SK-N-DZ (cell line): ENCODE results near the gene COL23A1.

ENCODE experiments used
- DNase-seq: peaks from one replicate; pipeline ENCODE4 v3.0.0-alpha.2; 2015; ENCODE audit warnings: low spot score

Gene COL23A1

DNA sequence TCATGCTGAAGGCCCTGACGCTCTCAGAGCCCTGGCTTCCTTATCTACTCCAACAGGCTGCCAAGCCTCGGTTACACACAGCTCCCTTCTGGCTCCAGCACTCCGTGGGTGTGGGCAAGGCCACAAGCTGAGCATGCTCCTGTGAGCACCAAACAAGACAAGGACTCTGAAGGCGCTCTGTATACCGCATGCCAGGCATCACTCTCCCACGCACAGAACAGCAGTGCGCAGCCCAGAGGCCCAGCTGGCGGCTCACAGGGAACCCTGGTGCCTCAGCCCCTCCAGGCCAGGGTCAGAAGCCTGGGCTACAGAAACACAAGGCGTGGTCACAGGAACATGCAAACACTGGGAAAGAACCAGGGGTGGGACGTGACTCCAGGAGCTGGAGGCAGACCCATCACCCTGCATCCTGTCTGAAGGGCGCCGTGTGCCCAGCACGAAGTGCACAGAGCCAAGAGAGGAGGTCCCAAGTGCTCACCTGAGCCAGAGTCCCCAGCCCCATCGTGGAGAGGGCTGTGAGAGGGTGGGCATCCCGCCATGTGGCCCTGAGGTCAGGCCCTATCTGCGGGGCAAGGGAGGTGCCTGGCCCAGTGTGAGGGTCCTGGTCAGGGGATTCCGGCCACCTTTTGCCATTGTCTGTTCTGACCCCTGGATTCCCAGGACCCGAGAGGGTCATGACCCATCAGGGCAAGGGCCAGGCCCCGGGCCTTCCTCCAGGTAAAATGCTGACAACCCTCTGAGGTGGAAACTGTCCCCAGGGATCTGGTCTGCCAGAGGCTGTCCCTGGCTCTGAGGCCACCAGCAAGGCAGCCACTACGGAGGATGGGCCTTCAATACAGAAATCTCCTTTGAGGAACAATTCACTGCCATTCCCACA lies 54.7 kb downstream of the COL23A1 start:
- DNase-seq = no peak

DNA sequence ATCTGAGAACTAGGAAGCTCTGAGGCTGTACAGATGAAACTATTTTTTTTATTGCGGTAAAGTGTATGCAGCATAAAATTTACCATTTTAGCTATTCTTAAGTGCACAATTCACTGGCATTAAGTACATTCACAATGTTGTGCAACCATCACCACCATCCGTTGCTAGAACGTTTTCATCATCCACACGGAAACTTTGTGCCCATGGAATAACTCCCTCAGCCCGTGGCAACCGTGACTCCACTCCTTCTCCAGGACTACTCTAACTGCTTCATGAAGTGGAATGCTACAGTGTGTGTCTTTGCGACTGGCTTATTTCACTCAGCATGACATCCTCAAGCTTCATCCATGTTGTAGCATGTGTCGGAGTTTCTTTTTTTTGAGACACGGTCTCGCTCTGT lies 57.1 kb downstream of the COL23A1 start:
- no peak for DNase-seq

DNA sequence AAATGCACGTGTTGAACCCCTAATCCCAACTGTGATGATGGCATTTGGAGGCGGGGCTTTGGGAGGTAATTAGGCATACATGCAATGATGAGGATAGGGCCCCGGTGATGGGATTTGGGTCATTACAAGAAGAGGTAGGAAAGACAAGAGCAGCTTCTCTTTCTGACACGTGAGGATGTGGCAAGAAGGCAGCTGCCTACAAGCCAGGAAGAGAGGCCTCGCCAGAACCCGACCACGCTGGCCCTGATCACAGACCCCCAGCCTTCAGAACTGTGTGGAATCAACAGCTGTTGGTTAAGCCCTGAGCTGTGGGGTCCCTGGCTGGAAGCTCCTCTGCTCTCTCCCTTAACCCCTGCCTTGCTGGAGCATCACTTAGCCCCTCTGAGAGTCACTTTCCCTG lies 57.5 kb downstream of the COL23A1 start:
- DNase-seq = no peak

DNA sequence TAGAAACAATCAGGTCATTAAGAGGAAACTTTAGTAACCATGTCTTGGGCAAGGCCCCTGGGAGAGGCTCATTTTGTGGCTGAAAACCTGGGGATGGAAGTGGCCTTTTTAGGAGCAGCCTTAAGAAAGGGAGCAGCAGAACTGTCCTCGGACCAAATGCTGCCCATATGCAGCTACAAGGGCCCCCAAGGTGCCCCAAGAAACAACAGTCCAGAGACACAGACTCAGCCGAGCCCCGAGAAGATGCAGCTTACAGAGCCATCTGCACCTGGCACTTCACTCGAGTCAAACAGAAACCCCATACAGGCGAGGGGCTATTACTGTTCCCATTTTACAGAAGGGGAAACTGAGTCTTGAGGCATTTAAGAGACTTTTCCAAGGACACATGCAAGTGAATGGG lies 58.0 kb downstream of the COL23A1 start:
- no peak for DNase-seq

DNA sequence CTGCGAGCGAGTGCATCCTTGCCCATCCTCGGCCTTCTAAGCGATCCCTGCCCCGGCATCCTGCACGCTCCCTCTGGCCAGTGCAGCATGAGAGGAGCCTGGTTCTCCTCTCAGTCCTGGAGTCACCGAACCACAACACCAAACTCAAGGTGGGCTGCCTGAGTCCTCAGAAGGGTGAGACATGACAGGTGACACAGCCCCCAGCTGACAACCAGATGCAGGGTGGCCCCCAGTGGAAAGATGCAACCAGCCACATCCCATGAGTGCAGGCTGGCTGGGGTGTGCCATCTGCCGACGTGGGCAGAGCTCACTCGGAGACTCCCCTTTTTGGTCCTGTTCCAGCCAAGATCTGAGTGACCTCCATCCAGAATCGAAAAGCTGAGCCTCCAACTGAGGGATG lies 58.4 kb downstream of the COL23A1 start:
- DNase-seq = no peak

DNA sequence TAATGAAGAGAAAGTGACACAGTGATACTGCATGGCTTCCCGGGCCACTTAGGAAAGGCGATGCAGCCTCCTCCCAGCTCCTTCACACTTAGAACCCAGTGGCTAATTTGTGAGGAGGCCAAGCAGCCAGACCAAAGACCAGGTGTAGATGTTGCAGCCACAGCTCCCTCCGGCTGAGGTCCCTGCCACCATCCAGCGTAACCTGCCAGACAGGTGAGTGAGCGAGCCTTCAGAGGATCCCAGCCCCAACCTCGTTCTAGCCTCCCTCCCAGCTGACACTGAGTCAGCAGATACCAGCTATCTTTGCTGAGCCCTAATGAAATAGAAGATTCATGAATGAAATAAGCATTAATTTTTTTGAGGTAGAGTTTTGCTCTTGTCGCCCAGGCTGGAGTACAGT lies 59.7 kb downstream of the COL23A1 start:
- DNase-seq = no peak

DNA sequence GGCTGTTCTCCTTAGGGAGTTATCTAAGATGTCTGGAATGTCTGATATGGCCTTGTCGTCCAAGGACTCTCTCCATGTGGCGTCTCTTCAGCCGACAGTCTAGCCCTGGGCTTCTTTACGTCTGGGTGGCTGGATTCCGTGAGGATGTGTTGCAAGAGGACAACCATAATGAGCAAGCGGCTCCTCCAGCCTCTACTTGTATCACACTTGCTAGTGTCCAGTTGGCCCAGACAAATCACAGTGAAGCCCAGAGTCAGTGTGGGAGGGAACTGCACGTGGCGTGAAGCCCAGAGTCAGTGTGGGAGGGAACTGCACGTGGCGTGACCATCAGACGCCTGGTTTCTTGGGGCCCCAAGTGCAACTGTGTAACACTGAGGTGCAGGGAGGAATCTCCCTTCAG lies 61.1 kb downstream of the COL23A1 start:
- DNase-seq = no peak

DNA sequence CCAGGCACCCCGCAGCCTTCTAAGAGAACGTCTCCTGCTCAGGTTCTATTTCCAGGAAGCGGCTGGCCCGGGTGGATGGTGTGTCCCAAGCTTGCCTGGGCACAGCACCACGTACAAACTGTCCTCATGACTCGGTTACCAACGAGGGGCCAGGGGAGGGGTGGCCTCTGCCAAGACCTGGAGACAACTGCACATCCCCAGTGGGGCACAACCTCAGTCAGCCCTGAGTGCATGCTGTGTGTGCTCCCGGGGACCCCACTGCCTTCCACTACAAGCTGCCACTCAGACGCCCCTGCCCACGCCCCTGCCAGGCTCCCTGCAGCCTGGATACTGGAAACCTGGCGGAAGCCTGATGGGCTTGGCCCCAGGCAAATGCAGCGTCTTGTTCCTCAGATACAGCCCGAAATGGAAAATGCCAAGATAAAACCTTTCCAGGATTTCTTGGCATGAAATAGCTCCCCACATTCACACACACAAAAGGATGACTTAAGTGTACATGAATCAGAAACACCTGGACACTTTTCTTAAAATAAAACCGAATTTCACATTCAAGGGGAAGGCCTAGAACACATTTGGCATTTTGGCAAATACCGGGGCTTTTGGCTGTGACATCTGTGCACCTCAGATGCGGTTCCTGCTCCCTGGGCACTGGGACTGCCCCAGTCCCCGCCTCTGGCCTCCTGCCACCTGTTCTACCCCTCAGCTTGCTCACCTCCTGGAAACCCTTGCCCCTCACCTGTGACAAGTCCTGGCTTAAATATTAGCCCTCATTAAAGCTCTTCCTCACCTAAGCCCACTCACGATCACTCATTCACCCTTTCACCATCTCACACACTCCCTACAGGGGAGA lies 62.5 kb downstream of the COL23A1 start:
- no peak for DNase-seq

DNA sequence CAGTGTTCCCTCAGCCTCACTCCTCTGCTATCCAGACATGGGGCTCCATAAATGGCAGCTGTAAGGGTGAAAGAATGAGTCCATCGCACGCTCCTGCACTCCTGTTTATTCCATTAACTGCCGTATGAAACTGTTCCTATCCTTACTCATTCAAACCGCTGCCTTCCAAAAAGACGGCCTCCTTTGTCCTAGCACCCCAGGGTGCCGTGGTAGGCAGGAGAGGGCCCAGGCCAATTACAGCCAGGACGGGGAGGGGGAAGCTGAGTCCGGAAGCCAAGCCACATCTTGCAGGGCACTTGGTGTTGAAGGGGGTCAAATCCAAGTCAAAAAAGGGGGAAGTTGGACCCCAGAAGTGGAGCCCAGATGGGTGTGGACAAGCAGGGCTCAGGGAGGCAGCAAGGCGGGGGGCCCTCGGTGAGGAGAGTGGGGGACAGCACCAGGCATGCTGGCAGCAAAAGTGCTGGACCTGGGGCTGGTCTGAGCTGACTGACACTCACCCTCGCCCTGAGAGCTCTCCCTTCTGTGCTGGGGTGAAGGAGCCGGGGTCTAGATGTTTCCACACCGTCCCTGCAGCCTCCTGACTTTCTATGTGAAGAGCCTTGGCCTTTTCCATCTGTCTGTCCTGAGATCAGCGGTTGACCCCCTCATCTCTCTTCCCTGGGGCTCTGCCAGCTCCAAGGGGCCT lies 63.3 kb downstream of the COL23A1 start:
- DNase-seq = no peak

DNA sequence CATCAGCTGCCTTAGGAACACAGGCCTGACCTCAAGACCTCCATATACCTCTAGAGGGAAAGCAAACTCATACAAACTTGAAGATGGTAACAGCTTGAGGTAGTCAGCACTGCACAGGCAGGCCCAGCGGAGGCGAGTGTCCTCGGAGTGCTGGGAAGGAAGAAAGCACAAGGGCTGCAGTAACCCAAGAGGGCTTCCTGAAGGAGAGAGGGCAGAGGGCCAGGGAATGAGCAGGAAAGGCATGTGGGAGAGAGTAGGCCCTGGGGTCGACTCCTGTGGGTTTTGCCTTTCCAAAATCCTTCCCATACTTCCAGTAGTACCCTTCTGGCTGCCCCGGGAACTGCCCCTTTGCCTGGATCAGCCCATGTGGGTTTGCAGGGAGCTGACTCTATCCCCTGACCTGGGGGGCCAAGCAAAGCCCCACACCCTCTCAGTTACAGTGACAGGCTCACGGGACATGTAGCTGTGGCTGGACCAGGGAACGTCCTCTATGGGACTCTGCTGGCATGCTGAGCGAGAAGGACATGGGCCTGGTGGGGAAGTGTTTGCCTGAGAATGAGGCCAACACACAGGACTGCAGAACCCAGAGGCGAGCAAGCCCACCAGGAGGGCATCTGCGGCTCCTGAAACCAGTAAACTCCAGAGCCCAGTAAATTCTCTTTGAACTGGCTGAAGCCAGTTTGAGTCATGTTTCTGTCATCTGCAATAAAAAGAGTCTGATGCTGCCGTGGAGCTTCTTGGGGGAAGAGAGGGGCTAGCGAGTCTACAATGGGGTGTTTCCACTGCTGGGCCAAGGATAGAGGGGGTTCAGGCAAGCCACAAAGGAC lies 64.1 kb downstream of the COL23A1 start:
- DNase-seq = no peak

DNA sequence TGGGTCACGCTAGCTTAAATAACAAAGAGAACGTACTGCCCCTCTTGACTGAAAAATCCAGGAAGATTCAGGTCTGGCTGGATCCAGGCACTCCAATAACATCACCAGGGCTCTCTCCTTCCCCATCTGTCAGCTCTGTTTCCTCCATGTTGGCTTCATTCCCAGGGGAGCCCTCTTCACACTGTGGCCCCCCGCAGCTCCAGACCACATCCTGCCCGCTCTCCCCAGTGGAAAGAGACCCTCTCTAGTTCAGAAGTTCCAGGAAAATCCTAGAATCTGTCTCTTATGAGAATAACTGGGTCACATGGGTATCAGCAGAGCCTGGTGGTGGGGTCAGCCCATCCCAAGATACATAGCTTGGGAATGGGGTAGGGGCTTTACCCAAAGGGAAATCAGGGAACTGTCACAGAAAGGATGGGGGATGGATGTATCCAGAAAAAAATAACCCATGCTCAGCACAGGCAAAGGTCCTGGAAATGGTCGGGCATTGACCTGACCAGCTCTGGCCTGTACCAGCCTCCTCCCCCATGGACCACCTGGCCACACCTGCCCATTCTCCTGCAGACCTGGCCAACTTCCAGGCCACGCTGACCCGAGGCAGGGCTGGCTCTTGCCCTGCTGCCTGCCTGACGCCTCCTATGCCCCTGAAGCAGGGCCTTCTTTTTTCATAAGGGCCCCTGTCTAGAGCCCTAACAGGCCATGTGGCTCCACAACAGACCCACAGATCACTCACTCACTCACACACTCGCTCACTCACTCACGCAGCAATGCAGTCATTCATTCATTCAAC lies 65.9 kb downstream of the COL23A1 start:
- DNase-seq = no peak

DNA sequence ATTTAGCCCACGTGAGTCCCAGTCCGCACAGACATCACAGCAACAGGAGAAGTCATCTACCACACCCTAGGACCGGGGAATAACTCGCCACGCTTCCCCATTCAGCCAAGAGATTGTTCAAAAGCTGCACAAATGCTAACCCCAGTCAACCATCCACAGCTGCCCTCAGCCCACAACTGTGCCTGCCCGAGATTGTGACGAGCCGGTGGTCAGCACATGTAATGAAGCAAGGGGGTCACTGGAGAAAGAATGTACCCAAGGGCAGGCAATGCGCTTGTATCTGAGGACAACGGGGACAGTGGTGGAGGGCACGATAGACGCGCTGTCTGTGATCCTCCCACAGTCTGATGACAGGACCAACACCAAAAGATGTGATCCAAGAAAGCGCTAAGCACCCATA lies 67.8 kb downstream of the COL23A1 start:
- no peak for DNase-seq

DNA sequence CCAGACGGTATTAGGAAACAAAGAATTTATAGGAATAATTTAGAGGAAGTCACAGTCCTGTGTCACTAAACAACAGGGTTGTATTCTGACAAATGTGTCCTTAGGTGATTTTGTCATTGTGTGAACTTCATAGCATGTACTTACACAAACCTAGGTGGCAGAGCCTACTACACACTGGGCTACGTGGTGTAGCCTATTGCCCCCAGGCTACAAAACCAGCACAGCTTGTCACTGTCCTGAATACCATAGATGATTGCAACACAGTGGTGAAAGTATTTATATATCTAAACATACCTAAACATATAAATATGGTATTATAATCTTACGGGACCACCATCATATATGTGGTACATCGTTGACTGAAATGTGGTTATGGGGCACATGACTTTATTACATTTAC lies 69.3 kb downstream of the COL23A1 start:
- no peak for DNase-seq

DNA sequence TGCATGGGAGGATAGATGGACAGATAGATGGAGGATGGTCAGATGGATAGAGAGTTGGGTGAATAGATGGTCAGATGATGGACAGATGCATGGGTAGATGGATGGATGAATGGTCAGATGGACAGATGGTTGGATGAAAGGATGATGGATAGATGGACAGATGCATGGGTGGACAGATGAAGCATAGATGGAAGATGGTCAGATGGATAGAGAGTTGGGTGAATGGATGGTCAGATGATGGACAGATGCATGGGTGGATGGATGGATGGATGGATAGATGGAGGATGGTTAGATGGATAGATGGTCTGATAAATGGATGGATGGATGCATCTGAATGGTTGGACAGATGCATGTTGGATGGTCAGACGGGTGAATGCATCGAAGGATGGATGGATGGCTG lies 70.4 kb downstream of the COL23A1 start:
- DNase-seq = no peak

DNA sequence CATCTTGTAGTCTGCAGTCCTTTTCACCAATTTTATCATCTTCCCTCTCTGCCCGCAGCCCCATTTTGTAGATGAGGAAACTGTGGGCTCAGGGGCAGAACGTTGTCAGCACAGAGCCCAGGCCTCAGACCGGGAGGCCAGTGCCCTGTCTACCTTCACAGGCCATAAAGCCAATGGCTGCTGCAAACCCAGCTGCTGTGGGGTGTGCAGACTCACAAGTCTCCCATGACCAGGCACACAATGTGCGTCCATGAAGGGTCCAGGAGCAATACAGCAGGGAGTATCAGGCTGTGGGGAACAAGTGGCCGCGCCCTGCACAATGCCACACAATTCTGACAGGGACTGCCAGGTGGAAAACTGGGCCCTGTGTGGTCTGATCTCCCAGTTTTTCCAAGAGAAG lies 71.0 kb downstream of the COL23A1 start:
- no peak for DNase-seq

DNA sequence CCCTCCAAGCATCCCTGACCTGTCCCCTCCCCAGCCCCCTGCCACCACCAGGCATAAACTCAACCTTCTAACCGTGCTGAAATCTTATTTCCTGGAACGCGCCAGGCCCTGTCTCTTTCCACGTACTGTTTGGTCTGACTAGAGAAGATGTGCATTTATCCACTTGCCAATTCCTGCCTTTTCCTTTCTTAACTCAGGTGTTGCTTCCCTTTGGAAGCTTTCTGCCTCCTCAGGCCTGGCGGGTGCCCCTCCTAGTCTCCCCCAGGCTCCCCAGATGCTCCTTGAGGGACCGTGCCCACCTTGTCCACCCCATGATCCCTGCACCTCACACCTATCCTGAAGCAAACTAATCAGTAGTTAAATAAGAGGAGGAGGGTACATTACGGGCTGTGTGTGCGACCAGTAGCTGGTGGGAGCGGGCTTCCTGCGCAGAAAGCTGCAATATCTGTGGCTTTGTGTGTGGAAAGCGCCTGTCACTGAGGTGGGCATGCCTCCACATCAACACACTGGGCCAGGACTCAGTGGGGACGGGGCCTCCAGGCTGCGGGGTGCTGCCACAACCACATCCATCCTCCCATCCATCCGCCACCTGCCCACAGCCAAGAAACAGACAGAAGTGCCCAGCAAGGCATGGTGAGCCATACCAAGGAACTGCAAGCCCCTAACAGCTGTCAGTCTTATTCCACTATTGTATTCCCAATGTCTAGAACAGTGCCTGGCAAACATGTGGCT lies 73.5 kb downstream of the COL23A1 start:
- no peak for DNase-seq

DNA sequence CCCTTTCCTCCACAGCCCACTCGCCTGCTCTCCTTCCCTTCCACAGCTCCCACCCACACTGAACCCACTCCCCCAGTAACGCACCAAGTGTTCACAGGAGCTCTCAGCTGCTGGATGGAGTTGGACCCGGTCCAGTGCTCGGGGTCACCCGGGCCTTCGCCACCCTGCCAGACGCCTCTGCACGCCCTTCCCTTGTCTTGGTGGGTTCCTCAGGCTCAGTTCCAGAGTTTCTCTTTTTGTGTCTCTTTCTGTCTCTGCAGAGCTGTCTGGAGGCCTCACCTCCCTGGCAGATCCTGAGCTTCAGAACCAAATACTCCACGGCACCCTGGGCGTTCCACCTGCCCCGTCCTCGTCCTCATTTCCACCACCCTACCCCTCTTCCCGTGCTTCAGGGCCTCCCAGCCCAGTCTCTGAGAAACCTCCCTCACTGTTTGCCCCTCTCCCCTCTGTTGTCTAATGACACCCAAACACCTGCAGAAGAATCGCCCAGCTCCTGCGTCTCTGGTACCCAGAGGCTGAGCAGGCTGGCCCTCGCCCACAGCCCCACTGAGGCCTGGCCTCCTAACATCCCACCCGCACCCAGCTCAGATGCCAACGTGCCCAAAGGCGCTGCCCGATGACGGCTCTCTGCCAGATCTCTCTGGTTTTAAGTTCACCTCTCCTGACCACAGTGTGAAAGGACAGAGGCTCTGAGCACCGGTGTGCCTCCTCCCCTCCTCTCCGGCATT lies 74.3 kb downstream of the COL23A1 start:
- no peak for DNase-seq

DNA sequence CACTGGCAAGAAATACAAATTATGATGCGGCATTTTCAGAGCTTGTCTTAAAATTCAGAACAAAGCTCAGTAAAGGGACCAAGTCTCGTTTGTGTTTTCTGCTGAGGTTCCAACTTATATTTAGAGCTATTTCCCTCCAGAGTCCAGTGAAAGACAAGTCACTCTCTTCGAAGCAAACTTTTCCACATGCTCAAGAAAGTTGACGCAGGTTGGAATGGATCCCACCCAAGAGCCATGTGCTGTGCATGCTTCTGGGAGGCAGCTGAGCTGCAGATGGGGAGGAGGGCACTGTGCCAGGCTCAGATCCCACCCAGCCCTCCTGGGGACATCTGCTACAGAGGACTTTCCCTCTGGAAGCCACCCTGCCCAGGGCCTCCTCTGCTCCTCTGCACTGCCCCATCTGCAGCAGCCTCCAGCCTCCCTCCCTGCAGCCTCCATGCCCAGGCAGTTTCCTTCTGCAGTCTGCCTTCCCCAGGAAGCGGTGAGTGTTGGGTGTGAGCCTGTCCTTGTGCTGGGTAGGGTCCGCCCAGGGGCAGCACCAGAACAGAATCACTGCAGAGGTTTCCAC lies 75.3 kb downstream of the COL23A1 start:
- no peak for DNase-seq

DNA sequence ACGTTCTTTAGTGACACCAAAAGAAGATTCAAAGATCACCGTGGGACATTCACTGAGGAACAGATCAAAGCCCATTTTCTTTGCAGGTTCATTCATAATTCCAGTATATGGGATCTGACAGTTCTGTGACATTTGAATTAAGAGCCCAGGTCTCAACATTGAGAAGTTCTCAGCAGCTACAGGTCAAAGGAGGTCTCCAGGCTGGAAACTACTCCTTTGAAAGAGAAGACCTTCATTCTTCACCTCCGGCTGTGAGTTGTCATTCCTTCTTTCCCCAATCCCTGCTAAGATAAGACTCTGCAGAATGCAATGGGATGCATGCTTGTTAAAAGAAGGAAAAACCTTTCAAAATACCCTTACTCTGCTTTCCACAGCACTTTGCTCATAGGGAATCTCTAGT lies 79.0 kb downstream of the COL23A1 start:
- no peak for DNase-seq
